ENCODE results near the gene FSD1.

Gene FSD1

GRCh38 chr19:4368128-4368820 is 63.9 kb downstream of the FSD1 start:
- no peak for DNase-seq (ENCODE audit: low read depth)
- Histone ChIP-seq H3K36me3 (ENCODE audit: control insufficient read depth, insufficient read depth, low read length, severe bottlenecking) (peaks cover 35% of the 10 kb centered on the region), H3K4me1 (ENCODE audit: control insufficient read depth, insufficient read depth, low read length) (peaks cover 56% of the 10 kb centered on the region)

GRCh38 chr19:4369109-4369887 is 64.9 kb downstream of the FSD1 start:
- DNase-seq (ENCODE audit: low read depth), result no peak
- Histone ChIP-seq H3K4me1 (ENCODE audit: control insufficient read depth, insufficient read depth, low read length) (peaks cover 66% of the 10 kb centered on the region), H3K9me3 (ENCODE audit: control insufficient read depth, low read length) (no peaks in the 10 kb centered on the region), H3K9ac (ENCODE audit: low read length) (peak overlapping the region; percentile 73), H3K36me3 (ENCODE audit: control insufficient read depth, insufficient read depth, low read length, severe bottlenecking) (peaks cover 25% of the 10 kb centered on the region), H3K4me3 (ENCODE audit: low read length) (peak overlapping the region; percentile 29), H3K27me3 (replicated peaks; ENCODE audit: control insufficient read depth, insufficient read depth, low read length) (no peaks in the 10 kb centered on the region)

More at GRCh38 chr19:4368128-4368820, 63.9 kb downstream of the FSD1 start:
- H3K27me3 ChIP-seq (replicated peaks; ENCODE audit: control insufficient read depth, insufficient read depth, low read length), result no peaks in the 10 kb centered on the region
- H3K9ac ChIP-seq (ENCODE audit: low read length), result no peak overlapping the region
- no peaks in the 10 kb centered on the region for H3K9me3 ChIP-seq (ENCODE audit: control insufficient read depth, low read length)
- no peak overlapping the region for H3K4me3 ChIP-seq (ENCODE audit: low read length)

- H3K9ac ChIP-seq (ENCODE audit: low read length), result peak overlapping the region; percentile 73
- no peak for DNase-seq (ENCODE audit: low read depth)
- no peaks in the 10 kb centered on the region for H3K9me3 ChIP-seq (ENCODE audit: control insufficient read depth, low read length)
- peaks cover 22% of the 10 kb centered on the region for H3K36me3 ChIP-seq (ENCODE audit: control insufficient read depth, insufficient read depth, low read length, severe bottlenecking)
- peaks cover 71% of the 10 kb centered on the region for H3K4me1 ChIP-seq (ENCODE audit: control insufficient read depth, insufficient read depth, low read length)
- no peaks in the 10 kb centered on the region for H3K27me3 ChIP-seq (replicated peaks; ENCODE audit: control insufficient read depth, insufficient read depth, low read length)
- H3K4me3 ChIP-seq (ENCODE audit: low read length), result peak overlapping the region; percentile 29
Measured at GRCh38 chr19:4369888-4370260, 65.5 kb downstream of the FSD1 start.

GRCh38 chr19:4370418-4371041 is 66.1 kb downstream of the FSD1 start:
- no peak for DNase-seq (ENCODE audit: low read depth)
- peaks cover 16% of the 10 kb centered on the region for H3K36me3 ChIP-seq (ENCODE audit: control insufficient read depth, insufficient read depth, low read length, severe bottlenecking)
- H3K9ac ChIP-seq (ENCODE audit: low read length), result peak overlapping the region; percentile 73
- H3K4me3 ChIP-seq (ENCODE audit: low read length), result no peak overlapping the region
- no peaks in the 10 kb centered on the region for H3K27me3 ChIP-seq (replicated peaks; ENCODE audit: control insufficient read depth, insufficient read depth, low read length)
- peaks cover 78% of the 10 kb centered on the region for H3K4me1 ChIP-seq (ENCODE audit: control insufficient read depth, insufficient read depth, low read length)
- H3K9me3 ChIP-seq (ENCODE audit: control insufficient read depth, low read length), result no peaks in the 10 kb centered on the region

- Histone ChIP-seq H3K9ac (ENCODE audit: low read length) (peak overlapping the region; percentile 73), H3K27me3 (replicated peaks; ENCODE audit: control insufficient read depth, insufficient read depth, low read length) (no peaks in the 10 kb centered on the region), H3K9me3 (ENCODE audit: control insufficient read depth, low read length) (no peaks in the 10 kb centered on the region), H3K36me3 (ENCODE audit: control insufficient read depth, insufficient read depth, low read length, severe bottlenecking) (peaks cover 6% of the 10 kb centered on the region), H3K4me3 (ENCODE audit: low read length) (no peak overlapping the region), H3K4me1 (ENCODE audit: control insufficient read depth, insufficient read depth, low read length) (peaks cover 88% of the 10 kb centered on the region)
- DNase-seq (ENCODE audit: low read depth), result peak; percentile 81
Measured at GRCh38 chr19:4371247-4372164, 67.1 kb downstream of the FSD1 start.

GRCh38 chr19:4372165-4373012 is 68.0 kb downstream of the FSD1 start:
- Histone ChIP-seq H3K27me3 (replicated peaks; ENCODE audit: control insufficient read depth, insufficient read depth, low read length) (no peaks in the 10 kb centered on the region), H3K9me3 (ENCODE audit: control insufficient read depth, low read length) (no peaks in the 10 kb centered on the region), H3K4me3 (ENCODE audit: low read length) (no peak overlapping the region), H3K9ac (ENCODE audit: low read length) (peak overlapping the region; percentile 86), H3K36me3 (ENCODE audit: control insufficient read depth, insufficient read depth, low read length, severe bottlenecking) (peaks cover 3% of the 10 kb centered on the region), H3K4me1 (ENCODE audit: control insufficient read depth, insufficient read depth, low read length) (peaks cover 94% of the 10 kb centered on the region)
- DNase-seq (ENCODE audit: low read depth), result no peak

GRCh38 chr19:4373013-4373367 is 68.6 kb downstream of the FSD1 start:
- H3K4me3 ChIP-seq (ENCODE audit: low read length), result no peak overlapping the region
- peaks cover 88% of the 10 kb centered on the region for H3K4me1 ChIP-seq (ENCODE audit: control insufficient read depth, insufficient read depth, low read length)
- H3K27me3 ChIP-seq (replicated peaks; ENCODE audit: control insufficient read depth, insufficient read depth, low read length), result no peaks in the 10 kb centered on the region
- H3K36me3 ChIP-seq (ENCODE audit: control insufficient read depth, insufficient read depth, low read length, severe bottlenecking), result peaks cover 3% of the 10 kb centered on the region
- H3K9ac ChIP-seq (ENCODE audit: low read length), result peak overlapping the region; percentile 86
- no peak for DNase-seq (ENCODE audit: low read depth)
- H3K9me3 ChIP-seq (ENCODE audit: control insufficient read depth, low read length), result no peaks in the 10 kb centered on the region

Measured in adipocyte (in vitro differentiated cells).